Measurements from ENCODE around the gene CYP3A4.

DNA sequence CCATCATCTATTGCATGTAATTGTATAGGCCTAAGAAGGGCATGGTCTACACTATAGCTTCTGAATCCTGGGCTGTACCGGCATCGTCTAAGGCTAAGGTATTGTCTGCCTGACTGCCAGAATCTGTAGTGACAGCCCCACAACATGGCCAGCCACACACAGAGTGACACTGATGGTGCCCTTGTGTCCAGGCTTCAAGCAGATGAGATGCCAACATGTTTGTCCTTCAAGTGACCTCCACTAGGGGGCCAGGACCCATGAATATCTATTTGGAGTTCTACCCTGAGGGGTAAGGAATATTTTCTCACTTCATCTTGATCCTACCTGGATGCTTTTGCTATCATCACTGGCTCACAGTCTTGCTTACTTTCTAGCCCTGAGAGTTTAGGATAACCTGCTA, 50.5 kb downstream of the CYP3A4 start:
- TF ChIP-seq, protein P1, sequence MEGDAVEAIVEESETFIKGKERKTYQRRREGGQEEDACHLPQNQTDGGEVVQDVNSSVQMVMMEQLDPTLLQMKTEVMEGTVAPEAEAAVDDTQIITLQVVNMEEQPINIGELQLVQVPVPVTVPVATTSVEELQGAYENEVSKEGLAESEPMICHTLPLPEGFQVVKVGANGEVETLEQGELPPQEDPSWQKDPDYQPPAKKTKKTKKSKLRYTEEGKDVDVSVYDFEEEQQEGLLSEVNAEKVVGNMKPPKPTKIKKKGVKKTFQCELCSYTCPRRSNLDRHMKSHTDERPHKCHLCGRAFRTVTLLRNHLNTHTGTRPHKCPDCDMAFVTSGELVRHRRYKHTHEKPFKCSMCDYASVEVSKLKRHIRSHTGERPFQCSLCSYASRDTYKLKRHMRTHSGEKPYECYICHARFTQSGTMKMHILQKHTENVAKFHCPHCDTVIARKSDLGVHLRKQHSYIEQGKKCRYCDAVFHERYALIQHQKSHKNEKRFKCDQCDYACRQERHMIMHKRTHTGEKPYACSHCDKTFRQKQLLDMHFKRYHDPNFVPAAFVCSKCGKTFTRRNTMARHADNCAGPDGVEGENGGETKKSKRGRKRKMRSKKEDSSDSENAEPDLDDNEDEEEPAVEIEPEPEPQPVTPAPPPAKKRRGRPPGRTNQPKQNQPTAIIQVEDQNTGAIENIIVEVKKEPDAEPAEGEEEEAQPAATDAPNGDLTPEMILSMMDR (IDR thresholded peaks at IDR 0.05), result peak in 1 of 5 experiments; percentile 6
- no peak for TF ChIP-seq EP300 (IDR thresholded peaks at IDR 0.05)

Data from tibial nerve (tissue), 4 donors.